ENCODE measurements around the gene RAB20.

- TF ChIP-seq CTCF (IDR thresholded peaks at IDR 0.05) (no peak), EZH2 (IDR thresholded peaks at IDR 0.05; ENCODE audit: borderline replicate concordance, insufficient read depth, low read depth, low read length, poor library complexity, severe bottlenecking) (no peak)
Measured at GRCh38 chr13:110497003-110497402, 64.5 kb downstream of the RAB20 start.
